NCI-H2107 treated with DMSO at 0.1 percent for 48 hours (cell line): ENCODE data around the gene IGFBP1.
A peak's percentile ranks its signal among the peaks of the same experiment; 100 is the strongest.
"Not testable (repeated sequence)": the region's sequence is repeated elsewhere in the genome, so short reads cannot be mapped to it uniquely, and the experiment has no call there.

Experiments
- DNase-seq: peaks from one replicate; lab custom pipeline; 2025; ENCODE audit not compliant: unreplicated experiment; lab: John Stamatoyannopoulos, UW

Gene IGFBP1

DNA sequence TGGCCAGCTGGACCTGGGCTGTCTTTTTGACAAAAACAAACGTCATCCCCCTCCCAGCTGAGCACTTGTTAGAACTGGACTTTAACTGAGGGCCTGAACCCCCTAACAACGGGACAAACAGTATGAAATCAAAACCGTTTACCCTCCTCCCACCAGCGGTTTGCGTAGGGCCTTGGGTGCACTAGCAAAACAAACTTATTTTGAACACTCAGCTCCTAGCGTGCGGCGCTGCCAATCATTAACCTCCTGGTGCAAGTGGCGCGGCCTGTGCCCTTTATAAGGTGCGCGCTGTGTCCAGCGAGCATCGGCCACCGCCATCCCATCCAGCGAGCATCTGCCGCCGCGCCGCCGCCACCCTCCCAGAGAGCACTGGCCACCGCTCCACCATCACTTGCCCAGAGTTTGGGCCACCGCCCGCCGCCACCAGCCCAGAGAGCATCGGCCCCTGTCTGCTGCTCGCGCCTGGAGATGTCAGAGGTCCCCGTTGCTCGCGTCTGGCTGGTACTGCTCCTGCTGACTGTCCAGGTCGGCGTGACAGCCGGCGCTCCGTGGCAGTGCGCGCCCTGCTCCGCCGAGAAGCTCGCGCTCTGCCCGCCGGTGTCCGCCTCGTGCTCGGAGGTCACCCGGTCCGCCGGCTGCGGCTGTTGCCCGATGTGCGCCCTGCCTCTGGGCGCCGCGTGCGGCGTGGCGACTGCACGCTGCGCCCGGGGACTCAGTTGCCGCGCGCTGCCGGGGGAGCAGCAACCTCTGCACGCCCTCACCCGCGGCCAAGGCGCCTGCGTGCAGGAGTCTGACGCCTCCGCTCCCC, at the start of gene IGFBP1:
IGFBP1 (plus strand) TSS at position 304 of the 808 bp plus-strand sequence; CDS start at position 469, 165 bp downstream.
- no peak for DNase-seq

DNA sequence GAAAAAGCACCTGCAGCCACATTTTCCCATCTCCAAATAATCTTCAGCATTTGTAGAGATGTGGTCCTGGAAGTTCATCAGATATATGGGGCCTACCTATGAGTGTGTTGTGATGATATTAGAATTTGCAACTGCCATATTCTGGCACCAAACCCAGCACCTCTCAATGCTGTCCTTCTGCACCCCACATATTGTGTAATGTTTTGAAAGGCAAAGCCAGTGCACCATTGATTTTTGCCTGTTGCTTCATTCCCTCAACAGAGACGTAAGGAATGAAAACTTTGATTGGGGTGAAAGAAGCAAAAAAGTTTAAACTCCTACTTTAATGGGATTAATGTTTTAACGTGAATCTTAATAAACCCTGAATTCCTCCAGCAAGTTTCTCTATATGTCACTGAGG, 49.4 kb upstream of the IGFBP1 start:
- not testable (repeated sequence) for DNase-seq

DNA sequence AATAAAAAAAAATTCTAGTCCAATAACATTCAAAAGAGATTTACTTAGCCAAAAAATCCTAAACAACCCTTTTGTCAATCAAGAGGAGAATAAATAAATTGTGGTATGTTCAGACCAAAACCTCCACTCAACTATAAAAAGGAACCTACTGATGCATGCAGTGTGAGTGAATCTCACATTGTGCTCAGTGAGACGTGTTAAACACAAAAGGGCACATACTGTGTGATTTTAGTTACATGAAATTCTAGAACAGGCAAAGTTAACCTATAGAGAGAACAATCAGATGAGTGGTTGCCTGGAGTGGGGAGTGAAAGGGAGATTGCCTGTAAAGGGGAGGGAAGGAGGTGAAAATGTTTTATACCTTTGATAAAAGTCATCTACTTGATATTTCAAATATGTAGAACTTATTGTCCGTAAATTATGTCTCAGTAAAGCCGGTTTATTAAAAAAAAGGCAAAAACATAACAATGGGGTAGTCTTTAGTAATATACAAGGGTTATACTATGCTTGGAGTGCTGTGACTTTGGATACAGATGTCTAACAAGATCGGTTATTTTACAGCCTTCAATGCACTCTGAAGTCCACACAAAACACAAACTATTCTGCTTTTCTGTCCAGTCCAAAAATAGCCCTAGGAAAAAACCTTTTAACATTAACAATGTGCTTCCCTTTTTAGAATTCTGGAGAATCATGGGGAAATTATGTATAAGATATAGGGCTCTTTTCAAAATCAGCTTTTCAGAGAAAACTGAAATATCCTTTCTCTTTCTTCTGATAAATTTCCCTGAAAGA, 46.2 kb upstream of the IGFBP1 start:
- DNase-seq = peak; percentile 95

DNA sequence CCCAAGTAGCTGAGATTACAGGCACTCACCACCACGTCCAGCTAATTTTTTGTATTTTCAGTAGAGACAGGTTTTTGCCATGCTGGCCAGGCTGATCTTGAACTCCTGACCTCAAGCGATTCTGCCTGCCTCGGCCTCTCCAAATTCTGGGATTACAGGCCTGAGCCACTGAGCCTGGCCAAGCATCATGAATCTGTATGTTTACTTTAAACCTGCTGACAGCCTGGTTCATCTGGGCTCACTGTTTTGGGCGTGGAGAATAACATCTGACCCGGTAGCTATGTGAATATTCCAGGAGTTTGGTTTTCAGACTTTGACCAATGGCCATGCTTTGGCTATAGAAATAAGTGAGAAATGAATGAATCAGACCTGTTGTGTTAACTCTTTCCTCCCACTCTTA, 41.8 kb upstream of the IGFBP1 start:
- DNase-seq = not testable (repeated sequence)

DNA sequence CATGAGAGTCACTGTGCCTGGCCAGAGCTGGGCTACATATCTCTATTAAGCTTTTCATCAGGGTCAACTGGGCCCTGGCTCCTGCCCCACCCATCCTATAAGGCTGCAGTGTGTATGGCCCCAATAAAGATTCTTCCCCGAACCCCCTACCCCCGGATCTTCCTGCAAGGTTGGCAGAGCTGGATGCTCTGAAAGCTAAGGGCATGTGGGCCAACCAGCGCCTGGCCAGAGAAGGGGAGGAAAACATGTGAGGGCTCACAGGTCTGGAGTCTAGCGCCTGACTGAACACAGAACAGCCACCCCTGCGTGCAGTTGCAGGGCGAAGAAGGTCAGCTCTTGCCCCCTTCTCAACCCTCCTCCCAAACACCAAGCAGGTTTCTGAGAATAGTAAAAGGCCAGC, 39.6 kb upstream of the IGFBP1 start:
- not testable (repeated sequence) for DNase-seq

DNA sequence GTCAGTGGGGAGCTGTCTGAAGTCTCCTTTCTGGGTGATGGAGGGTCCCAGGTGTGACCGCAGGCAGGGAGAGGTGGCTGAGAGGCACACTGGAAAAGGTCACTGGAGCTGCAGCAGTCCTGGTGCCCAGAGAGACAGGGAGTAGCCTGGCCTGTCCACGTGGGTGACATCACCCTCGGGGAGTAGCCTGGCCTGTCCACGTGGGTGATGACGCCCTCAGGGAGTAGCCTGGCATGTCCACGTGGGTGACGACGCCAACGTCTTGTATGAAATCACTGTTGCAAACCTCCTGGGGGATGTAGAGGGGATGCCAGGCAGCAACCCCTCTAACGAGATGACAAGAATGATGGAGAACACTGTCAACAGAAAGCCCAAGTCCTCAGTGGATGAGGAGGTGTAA, 35.3 kb upstream of the IGFBP1 start:
- not testable (repeated sequence) for DNase-seq

DNA sequence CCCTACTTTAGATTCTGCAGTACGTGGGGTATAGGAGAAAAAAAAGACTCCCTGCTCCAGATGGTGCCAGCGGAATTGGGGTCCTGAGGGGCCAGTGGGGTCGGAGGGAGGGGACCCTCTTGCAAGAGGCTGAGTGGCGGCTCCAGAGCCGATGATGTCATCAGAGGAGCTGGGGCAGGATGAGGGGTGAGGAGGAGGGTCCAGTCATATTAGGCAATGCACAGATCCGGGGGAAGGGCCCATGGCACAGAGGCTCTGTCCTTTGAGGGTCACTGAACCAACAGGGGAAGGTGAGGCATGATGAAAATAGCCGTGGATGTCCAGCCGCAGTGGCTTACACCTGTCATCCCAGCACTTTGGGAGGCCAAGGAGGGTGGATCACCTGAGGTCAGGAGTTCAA, 34.8 kb upstream of the IGFBP1 start:
- not testable (repeated sequence) for DNase-seq

DNA sequence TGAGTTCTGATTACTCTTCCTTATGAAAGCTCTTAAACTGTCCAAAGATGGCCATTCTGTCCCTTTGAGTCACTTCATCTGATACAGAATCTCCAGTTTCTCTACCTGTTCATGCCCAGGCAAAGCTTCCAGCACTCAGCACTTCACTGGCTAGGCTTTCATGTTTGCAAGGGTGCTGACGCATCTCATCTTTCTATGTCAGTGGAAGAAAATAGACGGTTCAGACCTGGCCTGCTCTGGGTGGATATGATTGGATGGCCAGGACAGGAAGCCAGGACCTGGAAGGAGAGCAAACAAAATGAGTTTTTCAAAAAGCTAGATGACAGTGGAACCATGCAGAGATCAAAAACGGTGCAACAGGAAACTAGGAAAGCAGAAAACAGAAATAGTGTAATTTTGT, 32.6 kb upstream of the IGFBP1 start:
- not testable (repeated sequence) for DNase-seq

DNA sequence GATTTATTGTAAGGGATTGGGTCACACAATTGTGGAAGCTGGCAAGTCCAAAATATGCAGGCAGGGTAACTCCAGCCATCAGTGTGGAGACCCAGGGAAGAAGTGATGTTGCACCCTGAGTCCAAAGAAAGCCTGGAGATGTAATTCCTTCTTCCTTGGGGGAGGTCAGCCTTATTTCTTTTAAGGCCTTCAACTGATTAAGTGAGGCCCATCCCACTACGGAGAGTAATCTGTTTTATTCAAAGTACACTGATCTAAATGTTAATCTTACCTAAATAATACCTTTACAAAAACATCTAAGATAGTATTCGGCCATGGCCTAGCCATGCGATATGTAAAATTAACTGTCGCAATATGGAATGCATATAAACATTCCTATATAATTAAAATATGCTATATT, 31.4 kb upstream of the IGFBP1 start:
- DNase-seq = not testable (repeated sequence)

DNA sequence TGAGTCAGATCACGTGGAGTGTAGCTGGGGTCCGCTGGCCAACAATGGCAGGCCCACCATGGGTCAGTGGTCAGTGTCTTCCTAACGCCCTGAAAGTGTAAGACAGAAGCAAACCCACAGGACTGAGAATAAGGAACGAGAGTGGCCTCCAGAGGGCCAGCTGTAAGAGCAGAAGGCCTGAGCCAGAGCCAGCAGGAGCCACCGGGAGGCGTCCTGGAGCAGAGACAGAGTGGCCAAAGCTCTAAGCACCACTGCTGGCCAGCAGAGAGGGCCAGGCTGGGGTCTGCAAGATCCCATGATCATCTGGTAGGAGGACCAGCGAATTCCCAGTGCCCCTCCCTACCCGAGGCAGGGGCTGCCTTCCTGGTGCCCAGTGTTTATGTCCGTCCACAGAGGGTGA, 24.6 kb upstream of the IGFBP1 start:
- no peak for DNase-seq

DNA sequence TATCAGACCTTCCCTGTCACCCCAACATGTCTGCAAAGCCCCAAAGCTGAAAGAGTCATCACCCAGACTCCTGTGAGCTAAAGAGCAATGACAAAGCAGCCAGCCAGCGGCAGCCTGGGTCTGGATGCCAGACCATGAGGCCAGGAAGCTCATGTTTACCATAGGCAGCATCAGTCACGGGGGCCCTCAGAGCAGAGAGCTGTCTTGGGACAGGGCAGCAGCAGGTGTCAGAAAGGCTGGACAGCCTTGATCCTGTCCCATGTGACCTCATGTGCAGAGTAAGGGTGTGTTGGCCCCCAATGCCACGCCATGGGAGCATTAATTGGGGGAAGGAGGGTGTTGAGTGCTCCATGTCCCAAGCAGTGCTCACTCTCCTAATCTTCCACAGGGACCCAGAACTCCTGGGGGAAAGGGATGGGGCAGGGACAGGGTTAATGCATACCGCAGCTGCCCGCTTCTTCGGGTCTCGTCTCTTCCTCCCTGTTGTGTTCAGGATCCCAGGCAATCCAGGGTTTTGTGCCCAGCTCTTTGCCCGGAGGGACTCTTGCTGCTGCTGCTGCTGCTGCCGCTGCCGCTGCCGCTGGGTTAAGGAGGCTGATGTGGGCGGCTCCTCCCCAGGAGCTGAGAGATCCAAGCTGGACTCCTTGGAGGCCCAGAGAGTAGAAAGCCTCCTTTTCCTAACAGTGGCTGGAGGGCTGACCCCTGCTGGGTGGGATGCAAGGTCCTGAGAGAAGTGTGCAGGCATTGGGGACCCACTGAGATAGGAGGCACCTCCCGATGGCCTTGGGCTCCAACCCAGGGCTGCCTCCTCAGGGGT, 22.5 kb upstream of the IGFBP1 start:
- DNase-seq = no peak

DNA sequence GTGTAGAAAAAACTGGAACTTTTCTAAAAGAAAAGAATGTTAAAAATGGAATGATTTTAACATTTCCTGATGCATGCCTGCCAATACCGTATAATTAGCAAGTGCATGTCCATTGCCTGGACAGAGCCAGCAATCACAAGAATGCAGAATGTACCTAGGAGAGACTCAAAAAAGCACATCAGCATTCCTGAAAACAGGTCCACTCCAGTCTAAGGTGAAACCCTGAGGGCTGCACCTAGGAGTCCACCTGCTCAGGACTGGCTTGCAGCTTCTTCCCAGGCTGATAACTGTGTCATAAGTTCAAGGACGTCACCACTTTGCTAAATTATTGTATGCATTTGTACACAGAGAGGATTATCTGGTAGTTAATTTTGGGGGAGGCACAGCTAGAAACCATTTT, 20.8 kb upstream of the IGFBP1 start:
- no peak for DNase-seq

DNA sequence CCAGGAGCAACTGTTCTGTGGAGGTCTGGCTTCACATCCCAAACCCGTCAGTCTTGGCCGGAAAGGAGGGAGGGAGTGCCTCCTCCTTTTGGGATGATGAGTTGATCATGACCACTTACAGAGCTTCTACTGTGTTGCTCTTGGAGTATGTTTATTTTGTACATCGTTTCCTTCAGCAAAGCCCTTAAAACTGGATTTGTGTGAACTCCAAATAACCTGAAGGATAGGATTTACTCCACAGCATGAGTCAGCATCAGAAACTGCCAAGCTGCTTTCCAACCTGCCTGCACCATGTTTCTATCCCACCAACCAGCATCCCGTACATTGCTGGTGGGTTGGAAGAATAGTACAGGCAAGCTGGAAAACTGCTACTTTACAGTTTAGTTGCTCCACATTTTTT, 18.9 kb upstream of the IGFBP1 start:
- DNase-seq = no peak

DNA sequence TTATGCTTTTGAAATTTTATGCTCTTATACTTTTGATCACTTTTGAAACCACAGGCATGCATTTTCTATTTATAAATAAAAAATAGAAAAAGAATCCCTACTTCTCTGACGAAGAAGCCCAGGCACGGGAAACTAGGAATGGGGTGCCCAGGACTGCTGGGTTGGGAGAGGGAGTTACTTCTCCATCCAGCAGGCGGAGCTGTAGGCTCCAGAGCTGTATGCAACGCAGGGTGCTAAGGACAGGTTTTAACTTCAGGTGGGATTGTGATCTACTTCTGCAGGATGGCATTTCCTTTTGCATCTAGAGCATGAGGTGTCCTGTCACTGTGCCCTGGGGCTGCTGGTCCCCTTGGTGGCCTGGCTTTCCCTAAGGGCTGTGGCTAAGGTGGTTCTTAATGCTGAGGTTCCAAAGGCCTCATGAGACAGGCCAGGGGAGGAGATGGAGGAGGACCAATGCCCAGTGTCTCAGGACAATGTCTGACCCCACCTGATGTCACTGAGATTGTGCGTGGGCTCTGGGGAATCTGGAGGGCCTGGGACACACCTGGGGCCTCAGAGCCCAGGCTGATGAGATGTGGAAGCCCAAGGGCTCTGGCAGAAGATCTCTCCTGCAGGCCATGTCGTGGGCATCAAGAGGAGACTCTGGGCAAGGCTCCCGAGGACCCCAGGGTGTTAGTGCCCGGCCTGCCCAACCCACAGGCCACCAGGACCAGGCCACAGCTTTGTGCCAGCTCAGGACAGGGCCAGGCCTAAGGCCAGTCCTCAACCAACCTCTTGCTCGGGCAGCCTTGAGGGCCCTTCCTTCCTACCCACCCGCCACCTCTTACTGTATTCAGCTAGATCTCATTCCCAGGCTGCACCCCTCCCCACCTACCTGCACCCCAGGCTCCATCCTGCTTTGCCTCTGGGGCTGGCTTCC, 15.9 kb upstream of the IGFBP1 start:
- DNase-seq = no peak

DNA sequence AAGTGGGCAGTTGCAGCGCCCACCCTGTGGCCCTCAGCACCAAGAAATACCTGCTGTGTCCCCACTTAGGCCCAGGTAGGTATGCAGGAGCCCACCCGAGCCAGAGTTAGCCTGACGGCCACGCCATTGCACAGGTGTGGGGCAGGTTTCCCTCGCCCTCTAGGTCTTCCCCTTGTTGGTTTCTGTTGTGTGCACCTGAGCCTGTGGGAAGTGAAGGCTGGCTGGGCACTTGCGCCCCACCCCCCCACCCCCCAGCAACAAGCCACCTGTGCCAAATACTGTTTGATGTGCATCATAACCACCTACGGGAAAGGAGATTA, 15.3 kb upstream of the IGFBP1 start, which contains the start of gene CCDC201:
CCDC201 (minus strand) TSS at position 48 of the 320 bp plus-strand sequence. CDS start 75 bp downstream, outside the sequence.
- no peak for DNase-seq

DNA sequence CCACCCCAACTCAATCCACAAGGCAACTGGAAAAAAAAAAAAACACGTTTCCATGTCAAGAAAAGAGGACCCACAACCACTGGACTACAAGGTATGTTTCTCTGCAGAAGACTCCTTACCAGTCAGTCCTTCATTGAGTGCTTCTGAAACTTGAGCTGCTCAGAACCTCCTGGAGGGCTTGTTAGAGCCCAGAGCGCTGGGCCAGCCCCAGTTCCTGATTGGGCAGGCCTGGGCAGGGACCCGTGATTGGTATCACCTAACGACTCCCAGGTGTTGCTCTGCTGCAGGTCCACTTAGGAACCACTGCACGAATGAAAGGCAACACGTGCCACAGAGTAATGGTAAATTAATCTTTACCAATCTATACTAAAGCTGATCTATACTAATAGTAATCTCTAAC, 14.9 kb upstream of the IGFBP1 start:
- DNase-seq = no peak

DNA sequence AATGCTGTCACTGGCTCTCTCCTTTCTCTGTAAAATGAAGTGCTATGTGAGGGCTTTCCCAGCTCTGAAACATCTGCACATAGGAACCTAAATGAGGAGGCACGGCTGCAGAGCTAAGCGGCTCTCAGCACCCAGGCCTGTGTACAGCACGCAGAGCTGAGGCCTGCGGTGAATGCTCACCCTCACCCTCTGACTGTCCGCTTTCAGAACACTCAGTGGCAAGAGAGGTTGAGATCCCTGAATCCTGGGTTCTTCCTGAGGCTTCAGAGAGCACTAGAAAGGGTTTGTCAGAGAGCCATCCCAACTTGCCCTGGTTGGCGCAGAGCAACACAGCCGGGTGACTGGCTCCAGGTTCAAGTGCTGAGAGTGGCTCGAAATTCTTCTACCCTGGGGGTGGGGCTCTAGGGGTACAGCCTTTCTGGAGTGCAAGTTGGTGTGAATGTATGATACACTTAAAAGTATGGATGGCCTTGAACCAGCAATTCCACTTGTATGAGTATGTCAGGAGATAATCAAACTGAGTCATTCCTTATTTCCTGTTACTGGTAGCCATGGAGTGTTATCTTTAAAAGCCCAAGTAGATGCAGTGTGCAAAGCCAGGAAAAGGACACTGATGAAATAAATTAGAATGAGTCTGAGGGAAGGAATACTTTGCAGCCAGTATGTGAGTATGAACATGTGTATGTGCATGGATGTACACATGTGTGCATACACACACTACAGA, 13.7 kb upstream of the IGFBP1 start:
- no peak for DNase-seq

DNA sequence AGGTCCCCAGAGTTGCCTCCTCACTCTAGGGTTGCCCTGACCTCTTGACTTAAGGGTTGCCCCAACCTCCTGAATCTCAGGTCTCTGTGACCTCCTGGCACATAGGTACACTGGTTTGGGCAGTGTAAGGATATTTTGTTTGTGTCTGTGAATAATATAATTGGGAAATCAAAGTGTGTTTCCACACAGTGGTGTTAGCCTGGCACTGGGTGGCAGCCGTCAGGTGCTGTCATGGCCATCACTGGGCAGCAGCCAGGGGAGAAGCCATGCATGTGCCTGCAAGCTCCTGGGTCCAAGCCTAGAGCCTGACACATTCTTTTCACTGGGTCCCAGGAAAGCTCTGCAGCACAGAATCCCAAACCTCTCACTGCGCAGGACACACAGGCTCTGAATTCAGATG, 11.8 kb upstream of the IGFBP1 start:
- DNase-seq = no peak

DNA sequence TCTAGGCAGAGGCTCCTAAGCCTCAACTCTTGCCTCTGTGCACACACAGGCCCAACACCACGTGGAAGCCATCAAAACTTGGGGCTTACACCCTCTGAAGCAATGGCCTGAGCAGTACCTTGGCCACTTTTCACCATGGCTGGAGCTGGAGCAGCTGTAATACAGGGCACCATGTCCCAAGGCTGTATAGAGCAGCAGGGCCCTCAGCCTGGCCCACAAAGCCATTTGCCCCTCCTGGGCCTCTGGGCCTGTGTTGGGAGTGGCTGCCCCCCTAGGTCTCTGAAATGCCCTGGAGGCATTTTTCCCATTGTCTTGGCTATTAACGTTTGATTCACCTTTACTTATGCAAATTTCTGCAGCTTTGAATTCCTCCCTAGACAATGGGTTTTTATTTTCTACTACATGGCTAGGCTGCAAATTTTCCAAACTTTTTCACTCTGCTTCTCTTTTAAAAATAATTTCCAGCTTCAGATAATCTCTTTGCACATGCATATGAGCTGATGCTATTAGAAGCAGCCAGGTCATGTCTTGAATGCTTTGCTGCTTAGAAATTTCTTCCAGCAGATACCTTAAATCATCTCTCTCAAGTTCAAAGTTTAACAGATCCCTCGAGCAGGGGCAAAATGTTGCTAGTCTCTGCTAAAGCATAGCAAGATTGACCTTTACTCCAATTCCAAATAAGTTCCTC, 9.7 kb upstream of the IGFBP1 start:
- no peak for DNase-seq
